ENCODE measurements around the gene SLC13A3. TPM values are rescaled to one million over a fixed set of nuclear protein-coding genes. Genes with fewer than 3 reads are reported as not detected.

The SLC13A3 gene
- total and polyA plus RNA-seq, 12 donors = 0.13 to 1.2 (median 0.58) TPM

DNA sequence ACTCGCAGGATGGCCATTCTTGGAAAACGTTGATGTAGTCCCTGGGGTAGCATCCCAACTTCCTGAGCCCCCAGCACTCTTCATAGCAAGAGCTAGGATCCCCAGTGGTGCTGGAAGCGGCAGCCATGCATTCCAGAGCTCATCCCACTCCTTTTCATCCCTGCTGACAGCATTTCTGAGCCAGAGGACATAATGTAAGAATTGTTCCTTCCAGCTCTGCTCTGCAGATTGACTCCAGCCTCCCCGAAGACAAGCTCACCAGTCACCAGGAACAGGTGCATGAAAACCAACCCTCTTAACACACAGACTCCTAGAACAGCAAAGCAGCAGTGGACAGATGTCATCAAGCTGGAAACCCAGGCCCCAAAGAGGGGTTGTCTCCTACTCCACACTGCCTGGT lies 3.8 kb downstream of the SLC13A3 start:
- intact Hi-C loops (cut with DNase I) = no loop called here
- 49 to 52% methylated on average over 4 of the region's 4 CpGs for WGBS, 2 donors

DNA sequence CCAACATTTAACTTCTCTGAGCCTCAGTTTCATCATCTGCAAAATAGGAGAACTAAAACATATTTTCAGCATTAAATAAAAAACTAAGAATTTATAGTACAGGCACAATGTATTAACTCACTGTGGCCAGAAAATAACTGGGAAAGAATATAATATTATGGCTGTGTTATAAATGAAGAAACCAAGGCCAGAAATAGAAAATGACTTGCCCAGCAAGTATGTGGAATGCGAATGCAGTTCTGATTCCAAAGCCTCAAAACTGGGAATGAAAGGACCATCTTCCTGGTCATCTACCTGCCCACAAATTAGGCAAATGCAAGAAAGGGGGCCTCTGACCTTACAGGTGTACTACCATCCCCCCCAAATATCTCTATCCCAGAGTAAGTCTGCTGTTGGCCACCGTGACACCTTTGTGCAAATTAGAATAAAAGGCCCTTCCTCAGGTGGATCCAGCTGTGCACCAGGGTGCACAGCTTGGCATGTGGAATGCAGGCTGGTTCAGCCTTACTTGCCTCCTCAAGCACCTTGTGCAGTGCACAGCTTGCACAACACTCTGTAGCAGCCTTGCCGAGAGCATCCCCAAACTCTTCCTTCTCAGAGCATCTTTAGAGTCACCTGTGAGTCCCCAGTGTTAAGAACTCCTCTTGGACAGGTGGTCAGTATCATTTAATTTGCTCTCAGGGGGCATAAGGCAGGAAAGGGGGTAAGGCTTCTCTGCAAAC lies 4.4 kb downstream of the SLC13A3 start:
- Histone ChIP-seq H3K27ac (no peak overlapping the region), H3K27me3 (peaks cover 0 to 29% (median 10%) of the 10 kb centered on the region in 7 donors), H3K4me1 (no peaks in the 10 kb centered on the region), H3K9me3 (no peaks in the 10 kb centered on the region), H3K4me3 (no peak overlapping the region), H3K36me3 (no peaks in the 10 kb centered on the region)
- DNase-seq (no peak), ATAC-seq (no peak)
- 82 to 83% methylated on average over 3 of the region's 3 CpGs for WGBS, 2 donors
- intact Hi-C loops (cut with DNase I) = no loop called here
- TF ChIP-seq, protein P1, sequence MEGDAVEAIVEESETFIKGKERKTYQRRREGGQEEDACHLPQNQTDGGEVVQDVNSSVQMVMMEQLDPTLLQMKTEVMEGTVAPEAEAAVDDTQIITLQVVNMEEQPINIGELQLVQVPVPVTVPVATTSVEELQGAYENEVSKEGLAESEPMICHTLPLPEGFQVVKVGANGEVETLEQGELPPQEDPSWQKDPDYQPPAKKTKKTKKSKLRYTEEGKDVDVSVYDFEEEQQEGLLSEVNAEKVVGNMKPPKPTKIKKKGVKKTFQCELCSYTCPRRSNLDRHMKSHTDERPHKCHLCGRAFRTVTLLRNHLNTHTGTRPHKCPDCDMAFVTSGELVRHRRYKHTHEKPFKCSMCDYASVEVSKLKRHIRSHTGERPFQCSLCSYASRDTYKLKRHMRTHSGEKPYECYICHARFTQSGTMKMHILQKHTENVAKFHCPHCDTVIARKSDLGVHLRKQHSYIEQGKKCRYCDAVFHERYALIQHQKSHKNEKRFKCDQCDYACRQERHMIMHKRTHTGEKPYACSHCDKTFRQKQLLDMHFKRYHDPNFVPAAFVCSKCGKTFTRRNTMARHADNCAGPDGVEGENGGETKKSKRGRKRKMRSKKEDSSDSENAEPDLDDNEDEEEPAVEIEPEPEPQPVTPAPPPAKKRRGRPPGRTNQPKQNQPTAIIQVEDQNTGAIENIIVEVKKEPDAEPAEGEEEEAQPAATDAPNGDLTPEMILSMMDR (IDR thresholded peaks at IDR 0.05) = no peak

More for the DNA sequence above, 3.8 kb downstream of the SLC13A3 start:
- Histone ChIP-seq H3K4me3 (no peak overlapping the region), H3K27me3 (peaks cover 1 to 35% (median 17%) of the 10 kb centered on the region in 7 donors), H3K36me3 (no peaks in the 10 kb centered on the region), H3K4me1 (no peaks in the 10 kb centered on the region), H3K27ac (no peak overlapping the region), H3K9me3 (no peaks in the 10 kb centered on the region)
- ATAC-seq (no peak), DNase-seq (no peak)
- TF ChIP-seq, protein P1 (IDR thresholded peaks at IDR 0.05) = no peak

DNA sequence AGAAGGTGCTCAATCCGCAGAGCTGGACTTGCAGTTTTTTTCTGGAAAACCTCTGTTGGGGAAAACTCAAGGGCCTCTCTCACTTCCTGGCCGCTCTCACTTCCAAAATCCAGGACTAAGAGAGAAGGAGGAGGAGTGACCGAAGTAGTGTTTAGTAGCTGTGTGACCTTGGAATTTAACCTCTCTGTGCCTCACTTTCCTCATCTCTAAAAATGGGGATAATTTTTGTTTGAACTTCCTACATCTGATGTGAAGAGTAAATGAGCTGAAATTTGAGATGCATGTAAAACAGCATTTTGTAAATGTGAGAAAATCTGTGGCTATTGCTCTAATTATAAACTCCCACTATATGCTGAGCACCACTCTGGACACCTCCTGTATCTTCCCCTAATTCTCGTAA lies 5.1 kb downstream of the SLC13A3 start:
- Histone ChIP-seq H3K4me1 (no peaks in the 10 kb centered on the region), H3K36me3 (no peaks in the 10 kb centered on the region), H3K4me3 (no peak overlapping the region), H3K27me3 (peaks cover 0 to 22% (median 3%) of the 10 kb centered on the region in 7 donors), H3K9me3 (no peaks in the 10 kb centered on the region), H3K27ac (no peak overlapping the region)
- DNase-seq = no peak
- intact Hi-C loops (cut with DNase I) = no loop called here
- 65 to 89% methylated on average over 4 of the region's 4 CpGs for WGBS, 2 donors
- no peak for ATAC-seq
- TF ChIP-seq, protein P1 (IDR thresholded peaks at IDR 0.05) = no peak

DNA sequence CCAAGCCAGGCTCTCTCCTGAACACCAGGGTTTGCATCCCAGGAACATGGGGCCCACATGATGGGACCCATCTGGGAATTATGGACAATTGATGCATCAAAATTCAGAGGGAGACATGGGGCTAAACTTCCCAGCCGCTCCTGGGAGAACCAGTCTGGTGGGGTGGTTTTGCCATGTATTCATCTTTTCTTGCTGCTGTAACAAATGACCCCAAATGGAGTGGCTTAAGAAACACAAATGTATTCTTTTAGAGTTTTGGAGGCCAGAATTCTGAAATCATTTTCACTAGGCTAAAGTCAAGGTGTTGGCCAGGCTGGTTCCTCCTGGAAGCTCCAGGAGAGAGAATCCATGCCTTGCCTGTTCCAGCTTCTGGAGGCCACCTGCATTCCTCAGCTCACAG lies 6.5 kb downstream of the SLC13A3 start:
- Histone ChIP-seq H3K36me3 (no peaks in the 10 kb centered on the region), H3K9me3 (no peaks in the 10 kb centered on the region), H3K27me3 (peaks cover 0 to 8% (median 0%) of the 10 kb centered on the region in 7 donors), H3K4me1 (no peaks in the 10 kb centered on the region), H3K27ac (no peak overlapping the region), H3K4me3 (no peak overlapping the region)
- no peak for ATAC-seq
- TF ChIP-seq, protein P1 (IDR thresholded peaks at IDR 0.05) = no peak
- intact Hi-C loops (cut with DNase I) = no loop called here
- WGBS, 2 donors = 93 to 96% methylated on average over 1 of the region's 1 CpG
- no peak for DNase-seq

Data from heart right ventricle (tissue), 16 donors.